Measurements from ENCODE around the gene NPTN. TPM values are rescaled to one million over a fixed set of nuclear protein-coding genes. Genes with fewer than 3 reads are reported as not detected.

The NPTN gene
- polyA plus RNA-seq, 1 of the 3 experiments (the other 2 are of a cell fraction): 177 TPM

- TF ChIP-seq PBX3 (IDR thresholded peaks at IDR 0.05): no peak
- no peak for TF ChIP-seq TEAD4 (IDR thresholded peaks at IDR 0.05; ENCODE audit: borderline replicate concordance, insufficient read depth)
- no peak for TF ChIP-seq SIN3A (IDR thresholded peaks at IDR 0.05; ENCODE audit: borderline replicate concordance, low read depth, low read length)
- no peak for TF ChIP-seq RXRA (IDR thresholded peaks at IDR 0.05; ENCODE audit: borderline replicate concordance, low read depth)
These were observed 66.2 kb downstream of the NPTN start (continued) for GRCh38 chr15:73567020-73567419.

DNA sequence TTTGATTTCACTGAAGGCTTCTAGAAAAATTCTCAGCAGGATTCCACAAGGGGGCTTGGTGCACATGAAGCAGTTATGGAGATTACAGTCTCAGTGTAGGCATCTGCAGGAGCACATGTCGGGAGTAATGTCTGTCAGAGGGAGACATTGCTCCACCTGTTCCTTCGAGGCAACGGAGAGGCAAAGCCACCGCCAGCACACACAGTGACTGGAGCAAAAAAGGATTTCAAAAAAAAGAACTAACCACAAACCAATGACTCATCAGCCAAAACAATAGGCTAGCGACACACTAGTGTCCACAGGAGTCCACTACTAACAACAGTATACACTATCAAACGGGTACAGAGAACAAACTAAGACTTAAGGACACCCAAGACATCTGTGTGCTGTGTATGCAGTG, 68.9 kb downstream of the NPTN start:
- peaks cover 3% of the 10 kb centered on the region for H3F3A ChIP-seq (replicated peaks; ENCODE audit: insufficient read depth)
- H3K79me2 ChIP-seq (ENCODE audit: insufficient read depth): peaks cover 3% of the 10 kb centered on the region; the same call in 1 of the 2 replicates
- H3K4me2 ChIP-seq: no peak overlapping the region
- no peaks in the 10 kb centered on the region for H3K27me3 ChIP-seq (ENCODE audit: insufficient read depth)
- H3K9me2 ChIP-seq: no peaks in the 10 kb centered on the region
- CTCF ChIA-PET: interaction anchor here (1.5 to 6.8 kb wide), 3 partner anchors 70 to 141 kb away, joined by 10 to 145 read pairs (median 96); partner anchors contain the start of gene NPTN
- H3K36me3 ChIP-seq (replicated peaks in 1 of 2; ENCODE audit: control insufficient read depth in 1 of 2, insufficient read depth in 2 of 2, low read length in 1 of 2): peaks cover 45 to 70% of the 10 kb centered on the region in 2 experiments
- H3K9ac ChIP-seq: no peak overlapping the region
- H3K4me3 ChIP-seq (ENCODE audit: low read depth in 2 of 2, low read length in 1 of 2): no peak overlapping the region
- DNase-seq: no peak
- no peak overlapping the region for H3K27ac ChIP-seq (ENCODE audit: low read depth in 2 of 2, low read length in 1 of 2)
- H2AFZ ChIP-seq (ENCODE audit: low read depth): no peak overlapping the region
- H3K9me3 ChIP-seq: no peaks in the 10 kb centered on the region
- POLR2A ChIA-PET: no interaction called here
- WGBS (ENCODE audit: low lambda C conversion rate): 62% methylated on average over 6 of the region's 6 CpGs
- peaks cover 0 to 4% of the 10 kb centered on the region in 2 experiments; a peak in 2 of 4 replicates for H3K4me1 ChIP-seq (ENCODE audit: control insufficient read depth in 1 of 2, insufficient read depth in 2 of 2, low read depth in 1 of 2, low read length in 1 of 2)
- H4K20me1 ChIP-seq (ENCODE audit: insufficient read depth): peaks cover 18% of the 10 kb centered on the region
- no peak for TF ChIP-seq FOXM1 (IDR thresholded peaks at IDR 0.05; ENCODE audit: low read depth)
- peak; percentile 49; the same call in 1 of the 2 replicates for TF ChIP-seq FOSL2 (IDR thresholded peaks at IDR 0.05; ENCODE audit: borderline replicate concordance, low read depth)
- peak; percentile 10; the same call in 1 of the 2 replicates for TF ChIP-seq TCF12 (IDR thresholded peaks at IDR 0.05)
- peak; percentile 27; the same call in 1 of the 2 replicates for TF ChIP-seq JUND (IDR thresholded peaks at IDR 0.05)
- no peak for TF ChIP-seq EP300 (IDR thresholded peaks at IDR 0.05; ENCODE audit: borderline replicate concordance in 1 of 2, low read depth in 1 of 2, low read length in 1 of 2)
- no peak for TF ChIP-seq POLR2AphosphoS5 (IDR thresholded peaks at IDR 0.05; ENCODE audit: low read depth, low read length)
- peak; percentile 36; the same call in 1 of the 2 replicates for TF ChIP-seq SIN3A (IDR thresholded peaks at IDR 0.05; ENCODE audit: borderline replicate concordance, low read depth, low read length)
- TF ChIP-seq CTCF (IDR thresholded peaks at IDR 0.05): peak; percentile 38; the same call in 1 of the 2 replicates
- TF ChIP-seq, protein P1, sequence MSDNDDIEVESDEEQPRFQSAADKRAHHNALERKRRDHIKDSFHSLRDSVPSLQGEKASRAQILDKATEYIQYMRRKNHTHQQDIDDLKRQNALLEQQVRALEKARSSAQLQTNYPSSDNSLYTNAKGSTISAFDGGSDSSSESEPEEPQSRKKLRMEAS (IDR thresholded peaks at IDR 0.05; ENCODE audit: low read depth): peak; percentile 43; the same call in 1 of the 2 replicates
